GM04504 (cell line): ENCODE data around the gene CRYGC.

ENCODE experiments used
- DNase-seq: peaks from one replicate; pipeline ENCODE4 v3.0.0-alpha.2; 2012; ENCODE audit warnings: low read depth

The CRYGC gene

DNA sequence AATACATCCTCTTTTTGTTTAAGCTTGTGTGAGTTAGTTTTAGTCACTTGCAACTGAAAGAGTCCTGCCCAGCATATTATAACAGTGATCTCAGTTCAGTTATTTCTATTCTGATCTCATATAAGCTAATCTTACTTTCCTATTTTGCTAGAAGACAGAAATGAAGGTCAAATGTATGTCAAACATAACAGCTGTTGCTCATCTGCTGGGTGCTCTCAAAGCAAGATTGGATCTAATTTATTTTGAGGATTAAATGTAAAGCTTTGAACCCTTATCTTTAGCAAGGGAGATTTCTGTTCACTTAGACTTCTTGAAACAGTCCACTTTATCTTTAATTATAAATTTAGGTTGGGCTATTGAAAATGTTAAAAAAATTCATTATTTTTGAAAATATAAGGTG is 36.5 kb downstream of the CRYGC start:
- no peak for DNase-seq

DNA sequence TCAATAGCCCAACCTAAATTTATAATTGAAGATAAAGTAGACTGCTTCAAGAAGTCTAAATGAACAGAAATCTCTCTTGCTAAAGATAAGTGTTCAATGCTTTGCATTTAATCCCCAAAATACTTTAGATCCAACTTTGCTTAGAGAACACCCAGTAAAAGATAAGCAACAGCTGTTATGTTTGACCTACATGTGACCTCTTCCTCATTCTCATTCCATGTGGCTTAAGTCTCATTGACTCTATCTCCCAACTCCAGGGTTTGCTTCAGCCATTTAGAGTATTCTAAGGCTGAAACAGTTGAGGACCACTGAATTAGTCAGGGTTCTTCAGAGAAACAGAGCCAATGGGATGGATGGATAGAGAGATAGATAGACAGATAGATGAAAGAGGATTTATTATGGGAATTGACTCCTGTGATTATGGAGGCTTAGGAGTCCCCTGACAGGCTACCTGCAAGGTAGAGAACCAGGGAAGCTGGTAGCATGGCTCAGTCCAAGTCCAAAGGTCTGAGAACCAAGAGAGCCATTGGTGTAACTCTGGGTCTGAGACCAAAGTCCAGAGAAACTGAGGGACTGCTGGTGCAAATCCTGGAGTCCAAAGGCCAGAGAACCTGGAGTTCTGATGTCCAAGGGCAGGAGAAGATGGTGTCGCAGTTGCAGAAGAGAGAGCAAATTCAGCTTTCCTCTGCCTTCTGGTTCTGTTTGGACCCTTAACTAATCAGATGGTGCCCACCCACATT is 37.4 kb downstream of the CRYGC start:
- DNase-seq: no peak

DNA sequence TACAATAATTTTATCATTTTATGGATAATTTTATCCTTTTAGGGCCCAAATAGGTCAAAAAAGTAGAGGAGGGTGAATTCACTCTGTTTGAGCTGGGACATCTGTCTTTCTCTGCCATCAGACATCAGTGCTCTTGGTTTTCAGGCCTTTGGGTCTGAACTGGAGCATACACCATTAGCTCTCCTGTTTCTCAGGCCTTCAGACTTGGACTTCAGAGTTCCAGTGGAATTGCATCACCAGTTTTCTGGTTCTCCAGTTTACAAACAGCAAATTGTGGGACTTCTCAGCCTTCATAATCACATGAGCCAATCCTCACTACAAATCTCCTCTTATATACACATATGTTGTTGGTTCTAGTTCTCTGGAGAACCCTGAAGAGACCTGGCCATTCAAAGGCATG is 39.2 kb downstream of the CRYGC start:
- no peak for DNase-seq

DNA sequence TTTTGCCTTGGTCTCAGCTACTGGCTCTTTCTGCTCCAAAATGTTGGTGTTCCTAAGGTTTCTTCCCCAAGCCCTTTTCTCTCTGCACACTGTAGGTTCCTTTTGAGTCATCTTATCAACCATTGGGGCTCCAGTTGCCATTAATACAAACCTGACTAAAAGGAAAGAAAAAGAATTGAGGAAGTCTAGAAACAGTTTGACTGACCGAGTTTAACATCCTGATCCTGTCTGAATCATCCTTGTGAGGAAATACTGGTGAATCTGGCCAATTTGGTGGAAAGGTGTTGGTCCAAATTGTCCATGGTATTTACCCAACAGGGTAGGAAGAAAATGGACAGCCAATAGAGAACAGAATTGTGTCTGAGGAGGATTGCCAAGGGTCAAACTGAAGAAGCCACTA is 43.6 kb downstream of the CRYGC start:
- no peak for DNase-seq

DNA sequence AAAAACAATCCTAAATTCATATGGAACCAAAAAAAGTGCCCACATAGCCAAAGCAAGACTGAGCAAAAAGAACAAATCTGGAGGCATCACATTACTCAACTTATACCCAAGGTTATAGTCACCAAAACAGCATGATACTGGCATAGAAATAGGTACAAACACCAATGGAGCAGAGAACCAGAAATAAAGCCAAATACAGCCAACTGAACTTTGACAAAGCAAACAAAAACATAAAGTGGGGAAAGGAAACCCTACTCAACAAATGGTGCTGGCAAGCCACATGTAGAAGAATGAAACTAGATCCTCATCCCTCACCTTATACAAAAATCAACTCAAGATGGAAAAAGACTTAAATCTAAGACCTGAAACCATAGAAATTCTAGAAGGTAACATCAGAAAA is 45.8 kb downstream of the CRYGC start:
- no peak for DNase-seq
